Dermis blood vessel endothelial cell (primary cell): ENCODE measurements around the gene FBN3. TPM values are rescaled to one million over a fixed set of nuclear protein-coding genes. Genes with fewer than 3 reads are reported as not detected.
"Not testable (repeated sequence)": the region's sequence is repeated elsewhere in the genome, so short reads cannot be mapped to it uniquely, and the experiment has no call there.

Experiments
- DNase-seq: peaks from one replicate; pipeline ENCODE4 v3.0.0; 2010
- total RNA-seq: library from RNA; depleted of rRNA; stranded (reverse); fragments of >200 nt; gene quantifications from 2 replicates; pipeline ENCODE4 v1.2.3, GENCODE V29; 2014

Gene FBN3
- total RNA-seq = 0.05 TPM in 1 of 2 replicates, not detected in the other

GRCh38 chr19:8149261-8150094 is at the start of gene FBN3:
Gene FBN3, minus strand, starts transcription at chr19:8149592. Its CDS starts 2,112 bp downstream, at chr19:8147480.
- DNase-seq = no peak

- no peak for DNase-seq
Measured at GRCh38 chr19:8196271-8196927, 47.0 kb upstream of the FBN3 start.

GRCh38 chr19:8194528-8195267 is 45.3 kb upstream of the FBN3 start:
- no peak for DNase-seq

GRCh38 chr19:8192221-8192820 is 42.9 kb upstream of the FBN3 start:
- no peak for DNase-seq

GRCh38 chr19:8185343-8186068 is 36.1 kb upstream of the FBN3 start:
- DNase-seq = no peak

- DNase-seq = no peak
Measured at GRCh38 chr19:8184274-8184673, 34.9 kb upstream of the FBN3 start.

- DNase-seq = no peak
Measured at GRCh38 chr19:8180018-8180417, 30.6 kb upstream of the FBN3 start.

GRCh38 chr19:8174706-8175105 is 25.3 kb upstream of the FBN3 start:
- no peak for DNase-seq

- DNase-seq = no peak
Measured at GRCh38 chr19:8168537-8168936, 19.1 kb upstream of the FBN3 start.

GRCh38 chr19:8167985-8168384 is 18.6 kb upstream of the FBN3 start:
- DNase-seq = no peak

GRCh38 chr19:8163759-8164158 is 14.4 kb upstream of the FBN3 start:
- no peak for DNase-seq

GRCh38 chr19:8161135-8161646 is 11.8 kb upstream of the FBN3 start:
- DNase-seq = no peak

GRCh38 chr19:8159322-8159721 is 9.9 kb upstream of the FBN3 start:
- DNase-seq = not testable (repeated sequence)

- DNase-seq = peak; percentile 88
Measured at GRCh38 chr19:8158411-8159074, 9.2 kb upstream of the FBN3 start.

- no peak for DNase-seq
Measured at GRCh38 chr19:8155318-8155717, 5.9 kb upstream of the FBN3 start.

- not testable (repeated sequence) for DNase-seq
Measured at GRCh38 chr19:8154014-8154413, 4.6 kb upstream of the FBN3 start.

- no peak for DNase-seq
Measured at GRCh38 chr19:8151767-8152035, 2.3 kb upstream of the FBN3 start.

GRCh38 chr19:8150998-8151766 is 1.8 kb upstream of the FBN3 start:
- no peak for DNase-seq

GRCh38 chr19:8150178-8150865 is 930 bp upstream of the FBN3 start:
- DNase-seq = no peak
